Measurements from ENCODE around the gene CWF19L2. TPM values are rescaled to one million over a fixed set of nuclear protein-coding genes. Genes with fewer than 3 reads are reported as not detected.

CWF19L2 gene
- total RNA-seq, 1 donor from 2014 or later = 10.3 TPM

DNA sequence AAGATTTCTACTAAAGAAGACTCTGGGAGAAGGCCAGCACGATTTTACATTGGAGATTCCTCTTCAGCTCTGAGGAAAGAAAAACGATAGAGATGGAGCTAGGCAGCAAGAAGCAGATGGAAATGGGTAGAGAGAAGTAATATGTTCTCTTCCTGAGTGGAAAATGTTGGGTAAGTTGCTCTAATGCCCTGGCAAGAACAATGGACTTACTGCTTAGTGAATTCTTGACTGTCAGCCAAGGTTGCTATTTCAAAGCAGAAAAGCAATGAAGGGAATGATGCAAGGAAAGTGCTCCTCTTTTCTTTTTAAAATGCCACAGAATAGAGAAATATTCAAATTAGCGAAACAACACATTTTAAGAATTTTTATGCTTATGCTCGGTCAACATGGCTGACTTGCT lies 38.4 kb upstream of the CWF19L2 start:
- no peak for DNase-seq (ENCODE audit: extremely low spot score, unreplicated experiment)
- peaks cover 1% of the 10 kb centered on the region for H3K4me1 Mint-ChIP-seq (ENCODE audit: unreplicated experiment)
- H3K9me3 Mint-ChIP-seq (ENCODE audit: unreplicated experiment) = no peaks in the 10 kb centered on the region
- H3K27me3 Mint-ChIP-seq (ENCODE audit: unreplicated experiment) = peaks cover 3% of the 10 kb centered on the region
- TF ChIP-seq, protein P1, sequence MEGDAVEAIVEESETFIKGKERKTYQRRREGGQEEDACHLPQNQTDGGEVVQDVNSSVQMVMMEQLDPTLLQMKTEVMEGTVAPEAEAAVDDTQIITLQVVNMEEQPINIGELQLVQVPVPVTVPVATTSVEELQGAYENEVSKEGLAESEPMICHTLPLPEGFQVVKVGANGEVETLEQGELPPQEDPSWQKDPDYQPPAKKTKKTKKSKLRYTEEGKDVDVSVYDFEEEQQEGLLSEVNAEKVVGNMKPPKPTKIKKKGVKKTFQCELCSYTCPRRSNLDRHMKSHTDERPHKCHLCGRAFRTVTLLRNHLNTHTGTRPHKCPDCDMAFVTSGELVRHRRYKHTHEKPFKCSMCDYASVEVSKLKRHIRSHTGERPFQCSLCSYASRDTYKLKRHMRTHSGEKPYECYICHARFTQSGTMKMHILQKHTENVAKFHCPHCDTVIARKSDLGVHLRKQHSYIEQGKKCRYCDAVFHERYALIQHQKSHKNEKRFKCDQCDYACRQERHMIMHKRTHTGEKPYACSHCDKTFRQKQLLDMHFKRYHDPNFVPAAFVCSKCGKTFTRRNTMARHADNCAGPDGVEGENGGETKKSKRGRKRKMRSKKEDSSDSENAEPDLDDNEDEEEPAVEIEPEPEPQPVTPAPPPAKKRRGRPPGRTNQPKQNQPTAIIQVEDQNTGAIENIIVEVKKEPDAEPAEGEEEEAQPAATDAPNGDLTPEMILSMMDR (IDR thresholded peaks at IDR 0.05) = no peak
- no peak overlapping the region for H3K4me3 Mint-ChIP-seq (ENCODE audit: unreplicated experiment)
- H3K36me3 Mint-ChIP-seq (ENCODE audit: unreplicated experiment) = peaks cover 1% of the 10 kb centered on the region
- H3K27ac Mint-ChIP-seq (ENCODE audit: unreplicated experiment) = no peak overlapping the region

DNA sequence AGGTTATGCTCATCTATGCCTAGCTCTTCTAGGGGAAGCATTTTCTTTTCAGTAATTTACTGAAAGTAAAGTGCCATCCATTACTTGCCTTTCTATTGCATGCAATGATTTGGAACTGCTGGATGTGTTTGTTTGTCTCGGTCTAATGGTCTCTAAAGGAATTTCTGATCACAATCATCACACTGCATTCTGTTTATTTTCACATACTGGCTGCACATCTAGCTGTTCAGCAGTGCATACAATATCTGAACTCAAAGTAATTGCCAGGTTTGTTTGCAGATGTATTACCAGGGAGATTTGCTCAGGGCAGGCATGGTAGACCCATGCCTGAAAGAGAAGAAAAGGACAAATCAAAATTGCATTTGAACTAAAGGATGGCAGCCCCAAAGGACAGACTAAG lies 36.4 kb upstream of the CWF19L2 start:
- no peak for DNase-seq (ENCODE audit: extremely low spot score, unreplicated experiment)
- Mint-ChIP-seq H3K27ac (ENCODE audit: unreplicated experiment) (no peak overlapping the region), H3K4me1 (ENCODE audit: unreplicated experiment) (peaks cover 1% of the 10 kb centered on the region), H3K36me3 (ENCODE audit: unreplicated experiment) (no peaks in the 10 kb centered on the region), H3K9me3 (ENCODE audit: unreplicated experiment) (no peaks in the 10 kb centered on the region), H3K4me3 (ENCODE audit: unreplicated experiment) (no peak overlapping the region), H3K27me3 (ENCODE audit: unreplicated experiment) (peaks cover 13% of the 10 kb centered on the region)
- TF ChIP-seq, protein P1 (IDR thresholded peaks at IDR 0.05) = no peak

DNA sequence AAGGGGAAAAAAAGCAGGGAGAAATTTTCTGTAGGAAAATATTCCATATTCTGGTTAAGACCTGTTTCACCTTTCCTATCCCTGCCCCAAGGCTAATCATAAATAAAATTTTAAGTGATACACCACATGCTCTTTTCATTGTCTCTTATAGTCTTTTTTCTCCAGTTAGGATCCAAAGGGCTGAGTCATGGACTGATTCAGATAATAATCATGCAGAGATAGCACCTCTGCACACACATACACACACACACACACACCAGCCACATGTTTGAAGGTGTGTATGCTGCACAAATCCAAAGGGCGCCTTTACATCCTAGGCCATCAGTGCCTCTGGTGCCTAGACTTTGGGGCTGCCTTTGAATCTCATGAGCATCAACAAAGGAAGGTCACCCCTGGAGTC lies 35.5 kb upstream of the CWF19L2 start:
- no peak overlapping the region for H3K4me3 Mint-ChIP-seq (ENCODE audit: unreplicated experiment)
- no peaks in the 10 kb centered on the region for H3K9me3 Mint-ChIP-seq (ENCODE audit: unreplicated experiment)
- TF ChIP-seq, protein P1 (IDR thresholded peaks at IDR 0.05) = no peak
- peaks cover 1% of the 10 kb centered on the region for H3K4me1 Mint-ChIP-seq (ENCODE audit: unreplicated experiment)
- H3K27ac Mint-ChIP-seq (ENCODE audit: unreplicated experiment) = no peak overlapping the region
- peaks cover 21% of the 10 kb centered on the region for H3K27me3 Mint-ChIP-seq (ENCODE audit: unreplicated experiment)
- H3K36me3 Mint-ChIP-seq (ENCODE audit: unreplicated experiment) = no peaks in the 10 kb centered on the region
- no peak for DNase-seq (ENCODE audit: extremely low spot score, unreplicated experiment)

DNA sequence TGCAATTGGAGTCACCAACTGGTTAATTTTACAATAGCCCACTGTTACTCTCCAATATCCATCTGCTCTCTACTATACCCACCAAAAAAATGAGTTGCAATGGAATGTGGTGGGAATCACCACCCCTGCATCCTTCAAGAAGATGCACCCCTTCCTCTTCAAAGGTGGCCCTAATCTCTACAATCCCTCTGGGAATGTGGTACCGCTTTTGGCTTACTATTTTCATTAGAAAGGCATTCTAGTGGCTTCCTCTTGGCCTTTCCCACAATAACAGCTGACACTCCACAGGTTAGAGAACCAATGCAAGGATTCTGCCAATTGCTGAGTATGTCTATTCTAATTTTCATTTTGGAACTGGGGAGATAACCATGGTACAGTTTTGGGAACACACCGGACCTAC lies 33.2 kb upstream of the CWF19L2 start:
- H3K4me1 Mint-ChIP-seq (ENCODE audit: unreplicated experiment) = peaks cover under 1% of the 10 kb centered on the region
- no peaks in the 10 kb centered on the region for H3K36me3 Mint-ChIP-seq (ENCODE audit: unreplicated experiment)
- H3K4me3 Mint-ChIP-seq (ENCODE audit: unreplicated experiment) = no peak overlapping the region
- no peak for DNase-seq (ENCODE audit: extremely low spot score, unreplicated experiment)
- no peak overlapping the region for H3K27ac Mint-ChIP-seq (ENCODE audit: unreplicated experiment)
- H3K9me3 Mint-ChIP-seq (ENCODE audit: unreplicated experiment) = no peaks in the 10 kb centered on the region
- TF ChIP-seq, protein P1 (IDR thresholded peaks at IDR 0.05) = no peak
- peaks cover 26% of the 10 kb centered on the region for H3K27me3 Mint-ChIP-seq (ENCODE audit: unreplicated experiment)

DNA sequence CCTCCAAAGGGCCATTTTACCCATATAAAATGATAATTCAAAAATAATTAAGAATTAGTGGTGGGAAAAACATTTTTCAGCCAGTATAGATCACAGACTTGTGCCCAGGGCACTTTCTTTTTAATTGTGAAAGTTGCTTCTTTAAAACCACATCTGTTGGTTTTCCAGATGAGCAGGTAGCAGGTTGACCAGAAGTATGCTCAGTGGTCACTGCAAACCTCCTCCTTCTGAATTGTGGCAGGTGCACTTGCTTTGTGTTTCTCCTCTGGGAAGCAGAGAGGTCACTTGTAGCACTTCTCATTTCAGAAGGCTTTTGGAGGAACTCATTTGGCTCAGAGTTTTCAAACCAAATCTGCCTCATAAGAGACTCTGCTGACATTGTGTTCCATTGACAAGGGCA lies 24.6 kb upstream of the CWF19L2 start:
- Mint-ChIP-seq H3K9me3 (ENCODE audit: unreplicated experiment) (no peaks in the 10 kb centered on the region), H3K36me3 (ENCODE audit: unreplicated experiment) (no peaks in the 10 kb centered on the region), H3K4me1 (ENCODE audit: unreplicated experiment) (no peaks in the 10 kb centered on the region), H3K4me3 (ENCODE audit: unreplicated experiment) (no peak overlapping the region), H3K27ac (ENCODE audit: unreplicated experiment) (no peak overlapping the region), H3K27me3 (ENCODE audit: unreplicated experiment) (peaks cover 16% of the 10 kb centered on the region)
- TF ChIP-seq, protein P1 (IDR thresholded peaks at IDR 0.05) = no peak
- DNase-seq (ENCODE audit: extremely low spot score, unreplicated experiment) = no peak
